ENCODE measurements around the gene NDUFS6.

The NDUFS6 gene

GRCh38 chr5:1764606-1764960 is 36.6 kb upstream of the NDUFS6 start:
- DNase-seq, result no peak

- no peak for DNase-seq
These were observed 35.9 kb upstream of the NDUFS6 start for GRCh38 chr5:1765141-1765879.

- no peak for DNase-seq
These were observed 35.3 kb upstream of the NDUFS6 start for GRCh38 chr5:1765880-1766235.

DNA sequence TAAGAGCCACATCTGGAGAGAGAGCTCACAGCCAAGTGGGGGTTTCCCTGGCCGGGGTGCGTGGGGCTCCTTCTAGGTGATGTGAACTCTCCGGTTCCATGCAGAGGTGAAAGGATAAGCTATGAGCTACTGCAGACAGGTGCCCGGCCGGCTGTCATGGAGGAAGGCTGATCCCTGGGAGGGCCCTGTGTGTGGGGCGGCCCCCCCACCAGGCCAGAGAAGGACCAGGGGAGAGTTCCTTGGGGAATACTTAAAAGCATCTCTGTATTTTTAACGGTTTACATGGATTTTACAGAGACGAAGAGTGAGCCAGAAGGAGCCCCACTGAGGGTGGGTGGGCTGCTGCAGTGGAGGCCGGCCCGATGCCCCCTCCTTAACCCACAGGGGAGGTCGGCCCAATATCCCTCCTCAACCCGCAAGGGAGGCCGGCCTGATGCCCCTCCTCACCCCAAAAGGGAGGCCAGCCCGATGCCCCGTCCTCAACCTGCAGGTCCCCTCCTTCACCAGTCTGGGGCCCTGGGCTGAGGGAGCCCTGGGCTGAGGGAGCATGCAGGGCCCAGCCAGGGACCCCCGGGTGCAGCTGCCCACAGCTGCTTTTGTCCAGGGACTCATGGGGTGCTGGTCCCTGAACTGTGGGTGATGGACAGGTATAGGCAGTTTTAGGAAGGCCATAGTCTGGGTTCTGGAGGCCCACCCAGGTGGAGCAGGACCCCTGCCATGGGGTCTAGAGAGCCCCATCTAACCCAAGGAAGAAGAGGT is 33.5 kb upstream of the NDUFS6 start:
- DNase-seq, result no peak

DNA sequence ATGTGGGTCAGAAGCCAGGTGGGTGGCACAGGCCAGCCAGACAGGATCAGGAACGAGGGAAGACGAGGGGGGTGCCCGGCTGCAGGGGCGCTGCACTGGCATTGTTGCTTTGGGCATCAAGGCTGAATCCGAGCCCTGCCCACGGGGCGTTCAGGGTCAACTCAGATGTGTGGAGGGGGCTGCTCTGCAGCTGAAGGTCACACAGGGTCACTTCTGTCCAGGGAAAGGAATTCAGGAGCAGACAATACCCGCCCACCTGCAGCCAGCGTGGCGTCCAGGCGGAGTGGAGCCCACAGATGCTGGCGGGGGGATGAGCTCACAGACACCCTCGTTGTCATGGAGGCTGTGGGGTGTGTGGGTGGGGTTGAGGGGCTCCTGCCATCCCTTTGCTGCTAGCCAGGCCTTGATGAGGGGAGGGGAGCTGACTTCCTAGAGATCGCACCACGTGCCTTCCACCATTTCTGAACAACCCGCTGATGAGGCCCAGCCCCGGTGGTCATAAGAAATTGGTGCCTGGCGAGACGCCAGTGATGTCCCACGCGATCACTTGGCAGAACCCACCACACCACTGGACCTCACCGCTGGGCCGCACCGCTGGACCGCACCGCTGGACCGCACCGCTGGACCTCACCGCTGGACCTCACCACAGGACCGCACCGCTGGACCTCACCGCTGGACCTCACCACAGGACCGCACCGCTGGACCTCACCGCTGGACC is 32.8 kb upstream of the NDUFS6 start:
- no peak for DNase-seq

GRCh38 chr5:1769017-1769640 is 32.1 kb upstream of the NDUFS6 start:
- DNase-seq, result no peak

DNA sequence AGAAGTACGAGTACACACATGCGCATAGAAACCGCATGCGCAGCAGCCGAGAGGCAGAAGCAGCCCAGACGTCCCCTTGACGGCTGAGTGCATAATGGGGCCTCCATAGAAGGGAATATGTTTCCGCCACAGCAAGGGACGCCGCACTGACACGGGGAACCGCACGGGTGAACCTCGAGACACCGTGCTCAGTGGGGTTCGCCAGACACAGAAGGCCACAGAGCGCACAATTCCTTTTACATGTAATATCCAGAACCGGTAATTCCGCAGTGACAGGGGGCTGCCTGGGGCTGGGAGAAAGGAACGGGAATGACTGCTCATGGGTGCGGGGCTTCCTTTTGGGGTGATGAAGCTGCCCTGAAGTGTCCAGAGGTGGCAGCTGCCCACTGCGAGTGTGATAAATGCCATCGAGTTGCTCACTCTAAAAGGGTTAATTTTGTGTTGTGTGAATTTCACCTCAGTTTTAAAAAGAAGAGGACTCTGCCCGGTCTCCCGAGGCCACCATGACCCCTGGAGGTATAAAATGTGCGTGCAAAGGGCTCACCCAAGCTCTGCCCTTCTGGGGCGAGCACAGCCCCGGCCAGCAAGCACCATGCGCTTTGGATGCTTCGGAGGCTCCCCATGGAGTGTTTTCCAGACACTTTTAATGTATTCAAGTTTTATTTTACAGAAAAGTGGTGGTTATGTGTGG is 31.3 kb upstream of the NDUFS6 start:
- no peak for DNase-seq

DNA sequence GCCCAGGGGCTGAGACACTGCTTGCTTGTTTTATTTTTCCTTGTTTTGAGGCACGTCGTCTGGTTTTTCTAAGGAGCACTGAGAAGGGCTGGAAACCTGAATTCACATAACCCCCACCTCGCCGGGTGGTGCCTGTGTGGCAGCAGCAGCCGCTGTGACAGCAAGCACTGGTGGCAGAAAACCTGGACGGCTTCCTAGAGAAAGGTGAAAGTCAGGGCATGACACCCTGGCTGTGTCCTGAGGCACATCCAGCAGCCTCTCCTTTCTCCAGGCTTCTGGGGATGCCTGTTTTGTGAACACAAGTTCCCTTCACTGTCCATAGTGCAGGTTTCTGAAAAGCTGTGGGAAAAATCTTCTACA is 30.8 kb upstream of the NDUFS6 start:
- no peak for DNase-seq

DNA sequence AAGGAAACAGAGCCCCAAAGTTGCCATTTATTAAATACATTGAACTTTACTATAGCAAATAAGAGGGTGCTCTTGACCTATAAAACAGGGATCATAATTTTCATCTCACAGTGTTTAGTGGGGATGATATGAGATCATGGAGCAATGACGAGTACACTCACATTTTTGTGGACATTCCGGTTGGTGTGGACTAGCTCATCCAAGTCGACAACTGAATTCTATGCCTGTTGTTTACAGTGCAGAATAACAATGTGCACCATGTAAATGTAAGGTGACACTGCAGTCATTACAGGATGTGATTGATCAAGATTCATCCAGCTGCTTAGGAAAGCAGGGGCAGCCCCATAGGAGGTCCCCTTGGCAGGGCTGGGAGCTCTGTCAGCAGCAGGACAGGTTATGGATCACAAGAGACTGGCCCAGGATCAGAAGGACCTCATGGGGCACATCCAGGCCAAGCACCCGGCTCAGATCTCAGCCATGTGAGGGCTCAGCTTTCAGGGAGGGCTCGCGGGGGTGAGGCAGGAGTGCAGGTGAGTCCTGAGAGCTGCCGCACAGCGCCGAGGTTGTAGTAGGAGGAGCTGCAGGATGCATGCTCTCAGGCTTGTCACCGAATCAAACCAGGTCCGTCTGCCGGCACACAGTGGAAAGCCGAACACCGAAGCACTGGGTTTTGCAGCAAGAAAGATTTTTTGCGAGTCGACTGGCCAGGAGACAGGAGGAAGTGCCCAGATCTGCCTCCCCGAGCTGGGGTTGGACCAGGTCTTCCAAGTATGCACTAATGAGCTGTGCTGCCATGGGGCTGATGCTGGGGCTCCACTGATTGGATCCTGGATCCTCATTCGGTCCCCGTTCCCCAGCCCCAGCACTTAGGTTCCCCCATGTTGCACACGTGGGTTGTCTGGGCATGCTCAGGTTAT is 29.8 kb upstream of the NDUFS6 start:
- DNase-seq, result no peak

DNA sequence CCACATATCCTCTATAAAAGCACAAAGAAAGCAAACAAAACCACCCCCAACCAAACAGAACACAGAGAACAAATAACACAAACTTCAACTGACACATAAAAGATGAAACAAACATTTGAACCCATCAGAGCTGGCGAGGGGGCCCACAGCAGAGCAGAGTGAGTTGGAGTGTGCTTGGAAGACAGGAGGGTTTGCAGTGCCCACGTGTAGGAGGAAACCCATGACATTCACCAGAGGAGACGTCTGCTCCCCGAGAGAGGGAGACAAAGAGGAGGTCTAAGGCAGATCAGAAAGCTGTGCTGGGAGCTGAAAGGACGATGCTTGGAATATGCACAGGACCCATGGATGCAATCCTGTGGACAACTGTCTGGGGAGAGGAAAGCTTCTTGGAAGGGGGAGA is 28.6 kb upstream of the NDUFS6 start:
- no peak for DNase-seq

DNA sequence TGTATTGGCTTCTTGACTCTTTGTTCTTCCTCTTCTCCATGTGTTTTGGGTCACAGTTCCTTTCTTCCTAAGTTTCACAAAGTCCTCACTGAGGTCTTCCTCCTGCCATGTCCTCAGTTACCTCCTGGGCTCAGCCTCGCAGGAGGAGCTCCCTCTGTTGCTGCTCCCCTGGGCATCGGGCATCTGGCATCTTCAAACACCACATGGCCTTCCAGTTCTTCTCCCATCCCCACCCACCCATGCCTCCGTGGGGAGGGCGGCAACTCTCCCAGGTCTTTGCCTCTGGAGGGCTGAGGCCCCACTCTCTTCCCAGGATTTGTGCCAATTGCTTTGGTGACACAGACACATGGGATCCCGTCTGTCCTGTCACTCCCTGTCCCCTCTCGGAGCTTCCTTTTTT is 24.4 kb upstream of the NDUFS6 start:
- DNase-seq, result no peak

DNA sequence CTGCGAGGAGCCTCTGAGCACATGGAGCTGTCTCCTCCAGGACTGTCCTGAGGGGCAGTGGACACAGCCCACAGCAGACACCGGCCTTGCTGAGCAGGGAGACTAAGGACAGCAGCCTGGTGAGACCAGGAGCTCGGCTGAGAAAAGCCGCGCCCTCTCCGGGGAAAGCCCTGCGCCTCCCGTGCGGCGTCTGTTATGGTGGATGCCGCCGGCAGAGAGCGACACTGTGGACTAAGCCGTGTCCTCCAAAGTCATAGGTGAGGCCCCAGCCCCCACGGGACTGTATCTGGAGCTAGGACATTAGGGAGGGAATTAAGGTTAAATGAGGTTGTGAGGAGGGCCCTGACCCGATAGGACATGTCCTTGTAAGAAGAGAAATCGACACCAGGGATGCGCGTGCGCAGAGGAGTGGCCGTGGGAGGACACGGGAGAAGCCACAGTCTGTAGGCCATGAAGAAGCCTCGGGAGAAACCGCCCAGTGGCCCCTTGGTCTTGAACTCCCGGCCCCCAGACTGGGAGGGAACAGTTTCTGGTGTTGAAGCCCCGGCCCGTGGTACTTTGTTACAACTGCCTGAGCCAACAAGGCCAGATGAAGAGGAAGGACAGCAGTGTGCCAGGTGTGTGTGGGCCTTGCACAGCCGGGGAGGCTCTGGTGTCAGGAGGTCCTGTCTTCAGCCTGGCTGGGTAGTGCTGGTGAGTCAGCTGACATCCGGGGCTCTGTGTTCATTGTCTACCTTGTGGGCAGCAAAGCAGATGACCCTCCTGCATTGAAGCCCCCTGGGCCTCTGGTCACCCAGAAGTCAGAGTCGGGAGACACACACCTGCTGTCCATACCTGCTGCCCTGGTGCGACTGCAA is 23.7 kb upstream of the NDUFS6 start:
- DNase-seq, result no peak

DNA sequence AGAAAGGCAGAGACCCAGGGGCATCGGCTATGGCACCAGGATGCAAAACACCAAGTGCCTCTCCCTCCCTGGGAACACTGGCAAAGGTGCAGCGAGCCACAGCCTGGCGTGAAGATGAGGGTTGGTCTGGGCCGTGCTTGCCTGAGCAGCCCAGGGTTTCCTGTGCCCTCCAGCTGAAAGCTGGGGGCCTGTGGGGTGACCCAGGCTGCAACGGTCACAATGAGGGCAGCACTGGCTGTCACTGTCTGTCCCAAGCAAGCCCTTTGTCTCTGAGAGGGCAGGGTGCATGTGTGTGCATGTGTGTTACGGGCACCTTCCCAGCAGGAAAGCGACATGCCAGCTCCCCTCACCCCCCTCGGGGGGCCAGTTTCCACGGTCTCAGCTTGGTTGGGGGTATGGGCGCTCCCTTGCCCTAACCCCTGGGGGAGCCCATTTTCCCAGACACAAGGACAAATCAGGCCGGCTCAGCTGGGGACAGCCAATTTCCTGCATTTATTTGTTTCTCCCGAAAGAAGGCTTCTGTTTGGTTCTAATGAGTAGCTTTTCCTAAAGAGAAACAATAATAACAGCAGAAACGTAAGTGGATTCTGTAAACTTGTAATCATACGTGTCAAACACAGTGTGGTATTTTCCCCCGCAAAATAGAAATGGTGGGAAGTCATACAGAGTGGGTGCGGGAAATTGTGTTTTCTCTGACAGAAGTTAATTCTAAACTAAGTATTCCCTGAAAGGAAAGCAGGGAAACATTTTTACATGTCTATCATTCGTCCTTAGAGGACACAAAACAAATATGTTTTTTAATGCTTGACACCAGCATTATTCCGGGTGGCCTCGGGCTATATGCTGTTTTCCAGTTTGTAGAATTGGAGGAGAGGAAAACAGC is 22.8 kb upstream of the NDUFS6 start:
- no peak for DNase-seq

GRCh38 chr5:1779021-1779680 is 22.1 kb upstream of the NDUFS6 start:
- DNase-seq, result no peak

GRCh38 chr5:1779782-1780613 is 21.2 kb upstream of the NDUFS6 start:
- no peak for DNase-seq

GRCh38 chr5:1780614-1780930 is 20.6 kb upstream of the NDUFS6 start:
- no peak for DNase-seq

DNA sequence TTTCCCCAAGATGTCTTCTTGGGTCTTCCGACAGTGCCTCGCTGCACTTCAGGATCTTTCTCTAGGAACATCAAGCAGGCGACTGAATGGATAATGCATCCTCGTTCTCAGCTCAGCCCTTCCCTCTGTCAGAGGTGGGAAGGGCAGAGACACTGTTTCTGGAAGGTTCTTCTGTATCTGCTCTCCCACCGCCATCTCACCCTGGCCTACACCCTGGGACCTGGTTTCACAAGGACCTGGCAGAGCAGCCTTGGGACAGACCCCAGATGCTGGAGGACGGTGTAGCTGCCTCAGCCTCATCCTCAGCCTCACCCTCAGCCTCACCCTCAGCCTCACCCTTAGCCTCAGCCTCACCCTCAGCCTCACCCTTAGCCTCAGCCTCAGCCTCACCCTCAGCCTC is 20.1 kb upstream of the NDUFS6 start:
- no peak for DNase-seq
